ENCODE results near the gene DIDO1. TPM values are rescaled to one million over a fixed set of nuclear protein-coding genes. Genes with fewer than 3 reads are reported as not detected.
A peak's percentile ranks its signal among the peaks of the same experiment; 100 is the strongest.

Gene DIDO1
- total and polyA plus RNA-seq, 2 of the 13 experiments (the other 11 are each of a cell fraction or from before 2014, with no cell fraction given), result 75.0 to 75.1 TPM

DNA sequence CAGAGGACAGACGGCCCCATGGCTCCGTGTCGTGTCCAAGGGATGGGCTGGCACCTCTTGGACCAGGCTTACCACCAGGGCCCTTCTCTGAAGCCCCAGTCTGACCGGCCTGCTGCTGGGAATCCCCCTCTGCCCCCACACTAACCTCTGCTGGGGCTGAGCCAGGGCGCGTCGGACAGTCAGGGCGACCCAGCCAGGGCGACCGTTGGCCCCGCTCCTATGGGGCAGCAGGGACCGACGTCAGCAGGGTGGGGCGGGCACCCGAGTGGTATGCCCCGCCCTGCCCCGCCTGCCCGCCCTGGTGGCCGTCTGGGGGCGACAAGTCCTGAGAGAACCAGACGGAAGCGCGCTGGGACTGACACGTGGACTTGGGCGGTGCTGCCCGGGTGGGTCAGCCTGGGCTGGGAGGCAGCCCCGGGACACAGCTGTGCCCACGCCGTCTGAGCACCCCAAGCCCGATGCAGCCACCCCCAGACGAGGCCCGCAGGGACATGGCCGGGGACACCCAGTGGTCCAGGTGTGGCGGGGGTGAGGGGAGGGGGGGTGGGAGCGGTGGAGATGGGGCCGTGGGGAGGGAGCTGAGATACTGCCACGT lies 26.2 kb upstream of the DIDO1 start, which contains the start of gene SLC17A9 (continued):
- no peak; the same call in 1 of the 2 replicates for TF ChIP-seq SP140L (CRISPR knock-in tag; IDR thresholded peaks at IDR 0.05; ENCODE audit: borderline replicate concordance)
- peak; percentile 86 for TF ChIP-seq HBP1 (CRISPR knock-in tag; IDR thresholded peaks at IDR 0.05; ENCODE audit: low read depth)
- TF ChIP-seq ZNF614 (CRISPR knock-in tag; IDR thresholded peaks at IDR 0.05; ENCODE audit: borderline replicate concordance), result peak; percentile 94
- TF ChIP-seq ZNF329 (CRISPR knock-in tag; IDR thresholded peaks at IDR 0.05; ENCODE audit: low read depth), result peak; percentile 83; the same call in 1 of the 2 replicates
- TF ChIP-seq ZNF432 (CRISPR knock-in tag; IDR thresholded peaks at IDR 0.05; ENCODE audit: borderline replicate concordance), result no peak; the same call in 1 of the 2 replicates
- TF ChIP-seq ZNF501 (CRISPR knock-in tag; IDR thresholded peaks at IDR 0.05), result peak; percentile 97
- peak; percentile 55; the same call in 1 of the 2 replicates for TF ChIP-seq ZNF362 (CRISPR knock-in tag; IDR thresholded peaks at IDR 0.05; ENCODE audit: borderline replicate concordance)
- TF ChIP-seq FOXC1 (CRISPR knock-in tag; IDR thresholded peaks at IDR 0.05; ENCODE audit: borderline replicate concordance), result peak; percentile 79
- peak; percentile 88 for TF ChIP-seq KLF11 (CRISPR knock-in tag; IDR thresholded peaks at IDR 0.05)
- TF ChIP-seq ZNF703 (CRISPR knock-in tag; IDR thresholded peaks at IDR 0.05; ENCODE audit: borderline replicate concordance), result no peak
- peak; percentile 51; the same call in 1 of the 2 replicates for TF ChIP-seq RBAK (CRISPR knock-in tag; IDR thresholded peaks at IDR 0.05)
- peak; percentile 92 for TF ChIP-seq ZIK1 (CRISPR knock-in tag; IDR thresholded peaks at IDR 0.05; ENCODE audit: borderline replicate concordance, low read depth)
- TF ChIP-seq MIXL1 (CRISPR knock-in tag; IDR thresholded peaks at IDR 0.05), result peak; percentile 33; the same call in 1 of the 2 replicates
- TF ChIP-seq, protein P1, sequence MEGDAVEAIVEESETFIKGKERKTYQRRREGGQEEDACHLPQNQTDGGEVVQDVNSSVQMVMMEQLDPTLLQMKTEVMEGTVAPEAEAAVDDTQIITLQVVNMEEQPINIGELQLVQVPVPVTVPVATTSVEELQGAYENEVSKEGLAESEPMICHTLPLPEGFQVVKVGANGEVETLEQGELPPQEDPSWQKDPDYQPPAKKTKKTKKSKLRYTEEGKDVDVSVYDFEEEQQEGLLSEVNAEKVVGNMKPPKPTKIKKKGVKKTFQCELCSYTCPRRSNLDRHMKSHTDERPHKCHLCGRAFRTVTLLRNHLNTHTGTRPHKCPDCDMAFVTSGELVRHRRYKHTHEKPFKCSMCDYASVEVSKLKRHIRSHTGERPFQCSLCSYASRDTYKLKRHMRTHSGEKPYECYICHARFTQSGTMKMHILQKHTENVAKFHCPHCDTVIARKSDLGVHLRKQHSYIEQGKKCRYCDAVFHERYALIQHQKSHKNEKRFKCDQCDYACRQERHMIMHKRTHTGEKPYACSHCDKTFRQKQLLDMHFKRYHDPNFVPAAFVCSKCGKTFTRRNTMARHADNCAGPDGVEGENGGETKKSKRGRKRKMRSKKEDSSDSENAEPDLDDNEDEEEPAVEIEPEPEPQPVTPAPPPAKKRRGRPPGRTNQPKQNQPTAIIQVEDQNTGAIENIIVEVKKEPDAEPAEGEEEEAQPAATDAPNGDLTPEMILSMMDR (CRISPR knock-in tag; IDR thresholded peaks at IDR 0.05), result peak; percentile 88
- 0 out of 2 replicates have a peak, but pooled peaks have one; percentile 87 for TF ChIP-seq ZNF83 (CRISPR knock-in tag; IDR thresholded peaks at IDR 0.05; ENCODE audit: borderline replicate concordance)
- TF ChIP-seq, protein P2, sequence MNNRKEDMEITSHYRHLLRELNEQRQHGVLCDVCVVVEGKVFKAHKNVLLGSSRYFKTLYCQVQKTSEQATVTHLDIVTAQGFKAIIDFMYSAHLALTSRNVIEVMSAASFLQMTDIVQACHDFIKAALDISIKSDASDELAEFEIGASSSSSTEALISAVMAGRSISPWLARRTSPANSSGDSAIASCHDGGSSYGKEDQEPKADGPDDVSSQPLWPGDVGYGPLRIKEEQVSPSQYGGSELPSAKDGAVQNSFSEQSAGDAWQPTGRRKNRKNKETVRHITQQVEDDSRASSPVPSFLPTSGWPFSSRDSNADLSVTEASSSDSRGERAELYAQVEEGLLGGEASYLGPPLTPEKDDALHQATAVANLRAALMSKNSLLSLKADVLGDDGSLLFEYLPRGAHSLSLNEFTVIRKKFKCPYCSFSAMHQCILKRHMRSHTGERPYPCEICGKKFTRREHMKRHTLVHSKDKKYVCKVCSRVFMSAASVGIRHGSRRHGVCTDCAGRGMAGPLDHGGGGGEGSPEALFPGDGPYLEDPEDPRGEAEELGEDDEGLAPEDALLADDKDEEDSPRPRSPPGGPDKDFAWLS (CRISPR knock-in tag; IDR thresholded peaks at IDR 0.05; ENCODE audit: borderline replicate concordance), result no peak
- TF ChIP-seq, protein P3, sequence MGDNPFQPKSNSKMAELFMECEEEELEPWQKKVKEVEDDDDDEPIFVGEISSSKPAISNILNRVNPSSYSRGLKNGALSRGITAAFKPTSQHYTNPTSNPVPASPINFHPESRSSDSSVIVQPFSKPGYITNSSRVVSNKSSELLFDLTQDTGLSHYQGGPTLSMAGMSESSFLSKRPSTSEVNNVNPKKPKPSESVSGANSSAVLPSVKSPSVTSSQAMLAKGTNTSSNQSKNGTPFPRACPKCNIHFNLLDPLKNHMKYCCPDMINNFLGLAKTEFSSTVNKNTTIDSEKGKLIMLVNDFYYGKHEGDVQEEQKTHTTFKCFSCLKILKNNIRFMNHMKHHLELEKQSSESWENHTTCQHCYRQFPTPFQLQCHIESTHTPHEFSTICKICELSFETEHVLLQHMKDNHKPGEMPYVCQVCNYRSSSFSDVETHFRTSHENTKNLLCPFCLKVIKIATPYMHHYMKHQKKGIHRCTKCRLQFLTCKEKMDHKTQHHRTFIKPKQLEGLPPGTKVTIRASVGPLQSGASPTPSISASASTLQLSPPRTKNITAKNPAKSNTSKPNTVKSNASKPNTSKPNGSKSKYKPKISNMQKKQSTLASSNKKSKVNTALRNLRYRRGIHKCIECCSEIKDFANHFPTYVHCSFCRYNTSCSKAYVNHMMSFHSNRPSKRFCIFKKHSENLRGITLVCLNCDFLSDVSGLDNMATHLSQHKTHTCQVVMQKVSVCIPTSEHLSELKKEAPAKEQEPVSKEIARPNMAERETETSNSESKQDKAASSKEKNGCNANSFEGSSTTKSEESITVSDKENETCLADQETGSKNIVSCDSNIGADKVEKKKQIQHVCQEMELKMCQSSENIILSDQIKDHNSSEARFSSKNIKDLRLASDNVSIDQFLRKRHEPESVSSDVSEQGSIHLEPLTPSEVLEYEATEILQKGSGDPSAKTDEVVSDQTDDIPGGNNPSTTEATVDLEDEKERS (CRISPR knock-in tag; IDR thresholded peaks at IDR 0.05), result peak; percentile 39; the same call in 1 of the 2 replicates
- peak; percentile 91 for TF ChIP-seq DR1 (CRISPR knock-in tag; IDR thresholded peaks at IDR 0.05)
- peak; percentile 62; the same call in 1 of the 2 replicates for TF ChIP-seq ZFY (CRISPR knock-in tag; IDR thresholded peaks at IDR 0.05)
- no peak for TF ChIP-seq ZNF775 (CRISPR knock-in tag; IDR thresholded peaks at IDR 0.05; ENCODE audit: borderline replicate concordance)

Data from HepG2 (cell line).